ENCODE data around the gene ANKLE1.

ANKLE1 gene, protein sequence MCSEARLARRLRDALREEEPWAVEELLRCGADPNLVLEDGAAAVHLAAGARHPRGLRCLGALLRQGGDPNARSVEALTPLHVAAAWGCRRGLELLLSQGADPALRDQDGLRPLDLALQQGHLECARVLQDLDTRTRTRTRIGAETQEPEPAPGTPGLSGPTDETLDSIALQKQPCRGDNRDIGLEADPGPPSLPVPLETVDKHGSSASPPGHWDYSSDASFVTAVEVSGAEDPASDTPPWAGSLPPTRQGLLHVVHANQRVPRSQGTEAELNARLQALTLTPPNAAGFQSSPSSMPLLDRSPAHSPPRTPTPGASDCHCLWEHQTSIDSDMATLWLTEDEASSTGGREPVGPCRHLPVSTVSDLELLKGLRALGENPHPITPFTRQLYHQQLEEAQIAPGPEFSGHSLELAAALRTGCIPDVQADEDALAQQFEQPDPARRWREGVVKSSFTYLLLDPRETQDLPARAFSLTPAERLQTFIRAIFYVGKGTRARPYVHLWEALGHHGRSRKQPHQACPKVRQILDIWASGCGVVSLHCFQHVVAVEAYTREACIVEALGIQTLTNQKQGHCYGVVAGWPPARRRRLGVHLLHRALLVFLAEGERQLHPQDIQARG

DNA sequence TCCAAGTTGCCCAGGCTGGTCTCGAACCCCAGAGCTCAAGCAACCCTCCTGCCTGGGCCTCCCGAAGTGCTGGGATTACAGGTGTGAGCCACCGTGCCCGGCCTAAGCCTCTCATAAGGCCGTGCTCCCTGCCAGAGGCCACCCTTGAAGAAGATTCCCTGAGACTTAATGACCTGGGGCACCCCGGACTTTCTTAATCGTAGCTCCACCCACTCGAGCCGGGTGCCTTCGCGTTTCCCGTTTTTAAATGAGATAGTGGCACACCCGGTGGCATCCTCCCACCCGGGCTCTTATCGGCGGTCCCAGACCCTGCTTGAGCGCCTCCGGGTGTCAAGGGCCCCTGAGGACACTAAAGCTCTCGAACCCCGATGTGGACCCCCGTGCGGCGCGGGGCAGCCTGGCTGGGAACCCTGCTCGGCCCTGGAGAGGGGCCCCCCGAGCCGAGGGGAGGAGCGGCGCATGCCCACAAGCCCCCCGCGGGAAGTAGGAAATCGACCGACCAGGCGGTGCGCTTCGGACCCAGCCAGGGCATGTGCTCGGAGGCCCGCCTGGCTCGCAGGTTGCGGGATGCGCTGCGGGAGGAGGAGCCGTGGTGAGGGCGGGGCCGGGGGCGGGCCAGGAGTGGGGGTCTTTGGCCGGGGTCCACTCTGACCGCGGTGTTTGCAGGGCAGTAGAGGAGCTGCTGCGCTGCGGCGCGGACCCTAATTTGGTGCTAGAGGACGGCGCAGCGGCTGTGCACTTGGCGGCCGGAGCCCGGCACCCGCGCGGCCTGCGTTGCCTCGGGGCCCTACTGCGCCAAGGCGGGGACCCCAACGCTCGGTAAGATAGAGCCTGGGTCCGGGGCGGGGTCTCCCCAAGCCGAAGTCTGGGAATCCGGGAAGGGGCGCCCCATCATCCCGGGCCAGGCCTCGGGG, at the start of gene ANKLE1:
TSS of gene ANKLE1 (plus strand) at position 511 of the 914 bp plus-strand sequence. CDS start at position 531, 20 bp downstream.
- DNase-seq (ENCODE audit: low read depth, low spot score), result no peak

DNA sequence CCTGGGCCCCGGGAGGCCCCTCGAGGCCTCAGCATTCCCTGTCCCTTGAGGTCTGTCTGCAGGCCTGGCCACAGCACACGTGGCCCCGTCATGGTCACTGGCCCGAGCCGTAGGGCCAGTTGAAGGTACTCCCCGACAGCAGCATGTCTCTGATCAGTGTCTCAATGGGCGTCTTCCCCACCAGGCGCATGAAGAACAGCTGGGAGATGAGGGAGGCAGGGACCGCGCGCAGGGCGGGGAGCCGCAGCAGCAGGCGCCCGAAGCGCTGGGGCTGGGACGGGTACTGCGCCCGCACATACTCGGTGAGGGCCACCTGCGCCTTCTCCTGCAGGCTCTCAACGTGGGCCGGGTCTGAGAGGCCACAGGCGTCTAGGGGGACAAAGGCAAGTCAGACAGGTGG, 49.4 kb upstream of the ANKLE1 start:
- DNase-seq (ENCODE audit: low read depth, low spot score), result no peak

DNA sequence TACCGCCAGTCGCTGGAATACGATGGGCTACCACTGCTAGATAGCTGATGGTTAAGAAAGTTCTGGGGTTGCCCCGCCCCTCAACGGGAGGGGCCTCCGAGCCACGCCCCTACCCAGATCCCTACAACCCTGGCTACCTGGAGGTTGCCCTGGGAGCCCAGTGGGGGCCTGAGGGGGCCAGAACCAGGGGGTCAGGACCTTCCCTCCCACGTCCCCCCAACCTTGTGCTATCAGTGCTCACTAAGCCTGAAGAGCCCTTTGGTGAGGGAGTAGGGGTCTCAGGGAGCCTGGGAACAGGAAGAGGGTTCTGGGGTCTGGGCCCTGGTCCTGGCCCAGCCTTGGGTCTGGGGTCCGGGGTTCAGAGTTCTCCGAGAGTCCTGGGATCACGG, 46.8 kb upstream of the ANKLE1 start:
- DNase-seq (ENCODE audit: low read depth, low spot score), result no peak

DNA sequence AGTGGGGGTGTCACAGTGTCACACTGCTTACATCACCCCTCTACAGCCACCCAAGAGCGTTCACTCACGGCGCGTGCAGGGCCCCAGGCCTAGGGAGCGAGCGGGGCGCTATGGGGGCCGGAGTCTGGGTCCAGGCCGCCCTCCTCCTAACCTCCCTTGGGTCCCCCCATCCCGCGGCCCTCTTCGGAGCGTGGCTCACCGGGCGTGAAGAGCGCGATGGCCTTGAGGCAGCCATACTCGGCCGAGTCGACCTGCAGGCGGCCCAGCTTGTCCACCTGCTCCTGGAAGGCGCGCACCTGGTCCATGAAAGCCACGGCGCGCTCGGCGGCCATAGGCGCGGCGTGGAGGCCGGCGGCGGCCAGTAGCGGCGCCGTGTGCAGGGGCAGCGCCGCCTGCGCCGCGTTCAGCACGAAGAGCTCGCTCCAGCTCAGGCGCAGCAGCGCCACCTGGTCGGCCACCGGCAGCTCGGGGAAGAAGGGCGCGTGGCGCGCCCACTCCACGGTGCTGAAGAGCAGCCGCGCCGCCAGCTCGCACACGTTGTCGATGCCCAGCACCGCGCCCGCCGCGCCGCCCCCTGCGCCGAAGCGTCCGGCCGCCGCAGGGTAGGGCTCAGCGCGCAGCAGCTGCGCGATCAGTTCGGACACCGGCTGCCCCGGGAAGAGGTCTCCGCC, 46.3 kb upstream of the ANKLE1 start:
- DNase-seq (ENCODE audit: low read depth, low spot score), result no peak

DNA sequence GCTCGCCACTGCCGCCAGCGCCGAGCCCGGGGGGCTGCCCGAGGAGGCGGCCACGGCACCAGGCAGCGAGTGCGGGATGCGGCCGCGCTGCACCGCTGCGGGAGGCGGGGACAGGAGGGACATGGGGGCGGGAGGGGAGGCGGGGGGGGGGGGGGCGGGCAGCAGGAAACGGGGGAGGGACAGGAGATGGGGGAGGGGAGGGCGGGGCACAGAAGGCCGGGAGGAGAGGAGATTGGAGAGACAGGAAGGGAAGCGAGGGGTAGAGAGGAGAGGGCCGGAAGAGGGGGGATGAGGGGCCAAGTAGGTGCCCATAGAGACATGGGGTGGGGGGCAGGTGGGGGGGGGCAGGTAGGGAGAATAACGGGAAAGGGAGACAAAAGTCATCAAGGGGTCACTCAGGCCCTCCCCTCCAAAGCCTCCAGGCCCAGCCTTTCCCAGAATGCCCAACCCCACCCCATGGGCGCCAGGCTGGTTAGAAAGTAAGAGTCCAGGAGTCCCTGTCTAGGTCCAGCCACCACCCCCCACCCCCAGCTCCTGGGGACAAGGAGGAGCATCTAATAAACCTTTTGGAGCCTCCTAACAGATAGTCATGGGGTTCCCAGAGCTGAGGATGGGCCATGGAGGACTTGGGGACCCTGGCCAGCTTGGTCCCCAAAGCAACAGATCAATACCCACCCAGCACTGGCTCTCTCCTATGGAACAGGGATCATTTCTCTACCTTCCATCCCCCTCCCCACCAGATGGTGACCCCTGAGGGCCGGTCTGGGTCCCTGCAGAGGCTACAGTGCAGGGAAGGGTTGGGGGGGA, 45.5 kb upstream of the ANKLE1 start:
- DNase-seq (ENCODE audit: low read depth, low spot score), result no peak

DNA sequence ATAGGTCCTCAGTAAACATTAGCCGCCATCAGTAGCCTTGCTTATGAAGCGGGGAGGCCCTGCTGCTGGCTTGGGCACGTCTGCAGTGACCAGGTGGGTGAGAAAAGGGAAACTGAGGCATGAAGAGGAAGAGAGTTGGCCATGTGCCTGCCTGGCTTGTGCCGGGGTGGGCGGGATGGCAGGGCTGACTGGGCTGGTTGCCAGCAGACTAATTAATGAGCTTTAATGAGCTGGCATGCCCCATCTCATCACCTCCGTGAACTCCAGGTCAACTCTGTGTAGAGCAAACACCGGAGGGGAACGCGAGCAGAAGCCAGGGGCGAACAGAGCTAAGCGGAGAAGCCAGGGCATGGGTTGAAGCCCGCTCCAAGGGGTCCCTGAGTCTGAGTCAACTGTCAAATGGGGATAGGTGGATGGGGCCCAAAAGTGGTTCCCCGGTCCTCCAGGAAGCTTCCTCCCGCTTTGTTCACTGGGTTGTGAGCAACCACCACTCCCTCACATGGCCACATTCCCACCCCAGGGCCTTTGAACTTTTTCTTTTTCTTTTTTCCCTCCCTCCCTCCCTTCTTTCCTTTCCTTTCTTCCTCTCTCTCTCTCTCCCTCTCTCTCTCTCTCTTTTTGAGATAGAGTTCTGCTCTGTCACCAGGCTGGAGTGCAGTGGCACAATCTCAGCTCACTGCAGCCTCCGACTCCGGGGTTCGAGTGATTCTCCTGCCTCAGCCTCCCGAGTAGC, 44.7 kb upstream of the ANKLE1 start:
- no peak for DNase-seq (ENCODE audit: low read depth, low spot score)

DNA sequence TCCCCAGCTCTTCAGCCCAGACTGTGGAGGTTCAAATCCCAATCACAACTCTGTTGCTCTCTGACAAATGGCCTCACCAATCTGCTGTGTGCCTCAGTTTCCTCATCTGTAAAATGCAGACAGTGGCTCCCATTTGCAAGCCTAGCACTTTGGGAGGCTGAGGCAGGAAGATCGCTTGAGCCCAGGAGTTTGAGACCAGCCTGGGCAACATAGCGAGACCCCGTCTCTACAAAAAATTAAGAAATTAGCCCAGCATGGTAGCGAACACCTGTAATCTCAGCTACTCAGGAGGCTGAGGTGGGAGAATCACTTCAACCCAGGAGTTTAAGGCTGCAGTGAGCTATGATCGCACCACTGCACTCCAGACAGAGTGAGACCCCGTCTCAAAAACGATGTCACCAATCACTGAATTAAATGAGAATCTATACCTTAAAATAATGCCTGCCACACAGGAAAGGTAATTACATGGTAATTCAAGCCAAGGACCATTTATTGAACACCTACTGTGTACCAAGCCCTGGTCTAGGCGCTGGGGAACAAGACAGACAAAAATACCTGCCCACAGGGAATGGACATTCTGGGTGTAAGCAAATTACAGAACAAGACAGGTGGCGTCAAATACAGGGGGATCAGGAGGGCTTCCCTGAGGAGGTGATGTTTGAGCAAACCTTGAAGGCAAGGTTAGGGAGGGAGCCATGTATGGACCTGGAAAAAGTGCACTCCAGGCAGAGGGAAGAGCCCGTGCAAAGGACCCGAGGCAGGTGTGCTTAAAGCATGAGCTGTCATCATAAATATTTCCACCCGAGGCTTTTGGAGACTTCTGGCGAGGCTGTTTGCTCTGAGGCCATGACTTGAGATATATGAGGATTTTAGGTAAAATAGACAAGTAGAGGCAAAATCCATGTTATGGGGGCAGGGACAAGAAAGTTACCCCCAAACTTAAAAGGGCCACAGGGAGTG, 43.7 kb upstream of the ANKLE1 start:
- no peak for DNase-seq (ENCODE audit: low read depth, low spot score)

DNA sequence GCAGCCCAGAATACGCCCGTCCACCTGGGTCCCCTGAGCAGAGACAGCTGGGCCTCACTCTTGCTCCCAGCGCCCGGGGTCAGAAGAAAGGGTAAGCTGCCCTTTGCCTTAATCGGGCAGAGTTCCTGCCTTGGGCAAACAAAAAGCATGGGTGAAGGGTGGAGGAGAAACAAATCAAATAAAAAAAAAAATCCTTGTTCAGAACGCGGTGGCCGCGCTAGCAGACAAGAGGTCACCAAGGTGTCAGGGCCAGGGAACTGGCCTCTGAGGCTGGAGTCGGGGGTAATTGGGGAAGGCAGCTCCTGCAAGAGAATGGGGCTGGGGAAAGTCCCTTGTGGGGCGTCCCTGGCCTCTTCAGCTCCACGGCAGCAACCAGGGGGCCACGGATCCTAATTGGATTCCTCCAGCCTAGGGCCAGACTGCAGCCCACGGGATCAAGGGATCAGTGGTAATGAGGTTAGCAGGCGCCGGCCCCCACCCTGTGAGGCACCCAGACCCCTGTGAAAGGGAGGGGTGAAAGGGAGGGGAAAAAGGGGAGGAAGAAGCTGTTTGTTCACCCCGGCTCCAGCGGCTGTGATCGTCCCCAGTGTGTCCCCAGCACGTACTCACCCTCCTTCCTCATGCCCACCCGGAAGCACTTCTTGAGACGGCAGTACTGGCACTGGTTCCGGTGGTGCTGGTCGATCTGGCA, 41.5 kb upstream of the ANKLE1 start:
- DNase-seq (ENCODE audit: low read depth, low spot score), result no peak

DNA sequence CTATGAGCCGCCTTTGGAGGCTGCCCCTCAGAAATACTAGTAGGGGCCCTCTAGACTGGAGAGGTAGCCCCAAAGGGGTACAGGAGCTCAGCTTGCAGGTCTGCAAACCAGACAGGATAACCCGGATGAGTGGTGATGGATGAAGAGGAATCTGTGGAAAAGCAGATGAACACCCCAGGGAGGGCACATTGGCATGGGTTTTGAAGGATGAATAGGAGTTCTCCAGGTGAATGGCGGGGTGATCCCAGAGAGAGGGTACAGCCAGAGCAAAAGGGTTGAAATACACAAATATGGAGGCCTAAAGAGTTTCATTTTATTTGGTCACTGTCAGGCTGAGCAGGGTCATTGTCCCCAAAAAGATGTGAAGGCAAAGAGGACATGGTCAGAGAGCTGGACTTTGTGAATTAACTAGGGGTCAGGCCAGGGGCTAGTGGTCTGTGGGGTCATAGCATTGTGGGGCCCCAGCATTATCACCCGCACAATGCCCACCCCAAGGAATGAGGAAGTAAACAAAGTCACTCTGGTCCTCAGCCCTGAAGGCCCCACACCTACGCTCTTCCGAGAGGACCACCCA, 40.8 kb upstream of the ANKLE1 start:
- no peak for DNase-seq (ENCODE audit: low read depth, low spot score)

DNA sequence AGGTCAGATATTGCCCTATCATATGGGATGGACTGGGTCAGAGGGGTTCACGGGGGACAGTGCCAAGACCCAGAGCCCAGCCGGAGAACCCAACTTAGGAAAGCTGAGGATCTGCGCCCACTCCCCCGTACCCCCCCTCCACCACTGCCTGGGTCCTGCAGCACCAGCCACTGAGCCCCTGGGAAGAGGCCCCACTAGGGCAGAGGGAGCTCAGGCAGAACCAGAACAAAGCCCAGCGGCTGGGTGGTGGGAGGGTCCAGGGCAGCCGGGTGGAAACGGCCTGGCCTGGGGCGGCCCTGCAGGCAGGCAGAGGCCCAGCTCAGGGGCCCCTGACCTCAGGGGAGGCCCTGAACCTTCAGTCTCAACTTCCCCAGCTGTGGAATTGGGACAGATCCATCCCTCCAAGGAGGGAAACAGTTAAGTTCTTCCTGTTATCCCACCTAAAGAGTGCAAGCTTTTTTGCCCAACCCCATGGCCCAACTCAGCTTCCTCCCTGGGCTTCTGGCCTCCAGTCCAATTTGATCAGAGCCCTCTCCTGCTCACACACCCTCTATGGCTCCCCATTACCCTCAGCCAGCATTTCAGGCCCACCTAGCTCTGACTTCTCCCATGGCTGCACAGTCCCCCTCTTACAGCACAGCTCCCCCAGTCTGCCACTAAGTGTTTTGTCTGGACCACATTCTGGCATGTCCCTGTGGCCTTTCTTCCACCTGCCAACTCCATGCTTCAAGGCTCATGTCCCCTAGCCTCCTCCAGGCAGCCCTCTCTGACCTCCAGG, 39.1 kb upstream of the ANKLE1 start:
- DNase-seq (ENCODE audit: low read depth, low spot score), result no peak

DNA sequence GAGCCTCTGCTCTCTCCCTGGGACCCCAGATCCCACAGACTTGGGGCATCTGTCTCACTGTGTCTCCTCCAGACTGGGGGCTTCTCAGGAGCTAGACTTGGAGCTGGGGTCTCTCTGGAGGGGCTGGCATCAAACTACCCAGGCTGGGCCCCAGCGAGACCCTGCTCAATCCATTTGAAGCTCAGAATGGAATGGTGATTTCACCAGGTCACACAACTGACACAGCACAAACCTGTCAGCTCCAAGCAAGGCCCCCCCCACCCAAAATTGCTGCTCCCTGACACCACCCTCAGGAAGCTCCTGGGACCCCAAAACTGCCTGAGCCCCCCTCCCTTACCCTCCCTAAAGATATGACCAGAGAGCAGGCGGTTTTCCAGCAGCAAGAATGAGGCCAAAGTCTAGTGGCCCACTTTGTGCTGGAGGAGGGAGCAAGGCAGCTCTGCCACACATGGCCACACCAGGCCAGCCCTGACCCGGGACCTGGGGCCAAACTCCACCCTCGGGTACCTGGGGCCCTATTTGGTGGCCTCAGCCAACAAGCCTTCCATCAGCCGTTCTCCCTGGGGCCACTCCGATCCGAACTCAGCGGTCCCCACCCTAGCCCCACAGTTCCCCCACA, 38.4 kb upstream of the ANKLE1 start:
- DNase-seq (ENCODE audit: low read depth, low spot score), result no peak

DNA sequence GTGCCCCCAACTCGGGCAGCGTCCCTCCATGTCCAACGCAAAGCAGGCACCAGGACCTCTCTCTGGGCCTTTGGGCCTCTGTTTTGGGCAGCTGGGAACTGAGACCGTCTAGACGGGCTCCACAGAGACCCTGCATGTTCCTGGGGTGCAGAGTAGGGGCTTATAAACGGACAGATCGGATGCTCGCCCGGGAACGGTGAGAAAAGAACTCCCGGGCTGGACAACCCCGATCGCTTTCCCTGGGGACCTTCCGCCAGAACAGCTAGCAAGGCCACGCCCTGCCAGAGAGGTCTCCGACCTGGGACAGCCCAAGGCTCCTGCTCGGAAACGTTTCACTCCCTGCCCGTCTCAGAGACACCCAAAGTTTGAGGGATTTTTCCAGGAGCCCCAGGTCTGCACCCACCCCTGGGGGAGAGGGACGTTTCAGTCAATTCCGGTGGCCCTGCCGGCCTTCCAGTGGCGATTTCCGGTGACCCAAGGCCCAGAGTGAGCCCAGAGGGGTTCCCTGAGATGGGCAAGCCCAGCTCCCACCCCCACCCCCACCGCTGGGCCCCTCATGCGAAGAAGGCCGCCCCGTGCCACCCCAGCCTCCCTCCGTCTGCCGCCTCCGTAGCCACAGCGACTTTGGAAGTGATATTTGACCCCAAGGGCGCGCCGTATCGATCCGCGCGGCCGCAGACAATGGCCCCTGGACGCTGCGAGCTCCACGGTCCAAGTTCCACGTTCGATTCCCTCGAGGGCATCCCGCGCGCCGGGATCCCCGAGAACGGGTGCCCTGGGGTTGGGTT, 37.7 kb upstream of the ANKLE1 start:
- DNase-seq (ENCODE audit: low read depth, low spot score), result no peak

DNA sequence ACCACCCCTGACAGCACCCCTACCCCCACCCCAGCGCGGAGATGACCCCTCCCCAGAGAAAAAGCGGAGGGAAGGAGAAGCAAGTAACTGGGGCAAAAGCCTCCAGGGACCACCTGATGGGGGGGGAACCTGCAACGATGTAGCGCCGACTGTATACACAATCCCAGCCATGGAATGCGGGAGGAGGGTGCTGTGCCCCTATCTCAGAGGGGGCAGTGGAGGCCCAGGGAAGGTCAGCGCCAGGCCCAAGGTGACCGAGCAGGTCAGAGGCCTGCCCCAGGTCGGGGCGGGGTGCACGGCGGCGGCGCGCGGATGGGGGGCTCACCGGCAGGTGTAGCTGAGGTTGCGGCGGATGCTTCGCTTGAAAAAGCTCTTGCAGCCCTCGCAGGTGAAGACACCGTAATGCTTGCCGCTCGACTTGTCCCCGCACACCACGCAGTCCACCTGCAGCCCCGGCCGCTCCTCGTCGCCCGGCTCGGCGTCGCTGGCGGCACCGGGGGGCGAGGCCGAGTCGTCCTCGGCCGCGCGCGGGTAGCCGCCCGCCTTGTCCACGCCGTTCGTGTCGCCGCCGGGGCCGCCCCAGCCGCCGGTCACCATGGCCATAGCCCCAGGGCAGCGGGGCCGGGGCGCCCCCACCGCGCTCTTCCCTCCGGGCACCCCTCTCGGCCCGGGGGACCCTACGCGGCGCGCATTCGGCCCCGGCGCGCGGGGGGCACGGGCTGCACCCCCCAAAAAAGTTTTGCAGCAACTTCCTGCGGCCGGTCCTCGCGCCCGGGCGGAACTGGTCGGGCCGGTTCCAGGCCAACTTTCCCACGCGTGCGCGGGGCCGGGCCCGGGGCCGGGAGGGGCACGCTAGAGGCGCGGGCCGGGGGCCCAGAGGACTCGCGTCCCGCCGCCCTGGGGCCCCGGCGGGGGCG, 36.8 kb upstream of the ANKLE1 start:
- no peak for DNase-seq (ENCODE audit: low read depth, low spot score)

DNA sequence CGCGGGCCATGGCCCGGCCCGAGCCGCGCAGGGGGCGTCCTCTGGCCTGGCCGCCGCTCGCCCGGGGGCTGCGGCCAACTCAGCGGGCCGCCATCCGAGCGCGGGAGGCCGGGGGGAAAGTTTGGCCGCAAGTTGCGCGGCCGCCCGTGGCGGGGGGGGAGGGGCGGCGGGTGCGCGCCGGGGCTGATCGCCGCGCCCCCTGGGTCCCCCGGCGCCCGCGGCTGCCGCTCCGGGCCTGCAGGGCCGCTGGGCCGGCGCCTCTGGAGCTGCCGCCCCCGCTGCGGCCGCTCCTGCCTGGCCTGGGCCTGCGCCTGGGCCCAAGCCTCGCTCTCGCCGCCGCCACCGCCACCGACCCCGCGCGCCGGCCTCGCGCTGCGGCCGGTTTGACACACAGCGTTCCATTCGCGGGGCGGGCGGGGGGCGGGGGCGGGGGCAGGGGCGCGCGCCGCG, 36.1 kb upstream of the ANKLE1 start, which contains the start of gene NR2F6:
TSS of gene NR2F6 (minus strand) at position 385 of the 450 bp plus-strand sequence. CDS start 699 bp downstream, outside the sequence.
- no peak for DNase-seq (ENCODE audit: low read depth, low spot score)
